ENCODE measurements around the gene BCHE. TPM values are rescaled to one million over a fixed set of nuclear protein-coding genes. Genes with fewer than 3 reads are reported as not detected.

Gene BCHE
- total RNA-seq, 1 experiment from 2014 or later, result not detected

DNA sequence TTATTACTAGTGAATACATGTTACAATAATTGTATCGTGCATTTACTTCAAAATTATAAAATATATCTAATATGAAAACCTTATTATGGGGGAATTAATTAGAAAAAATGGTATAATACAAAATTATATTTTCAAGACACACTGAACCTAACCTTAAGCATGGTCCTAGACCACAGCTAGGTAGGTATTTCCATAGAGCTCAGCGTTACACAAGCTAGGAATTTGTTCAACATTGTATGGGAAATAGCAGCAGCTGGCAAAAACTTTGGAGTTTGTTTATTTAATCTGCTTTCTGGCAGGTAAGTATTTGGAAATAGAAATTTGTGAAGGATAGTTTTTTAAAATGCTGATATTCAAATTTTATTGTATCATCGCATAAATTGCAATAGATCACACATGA is 52.9 kb downstream of the BCHE start:
- Histone ChIP-seq H3K9me3 (0 out of 2 replicates have a peak, but pooled peaks cover 3% of the 10 kb centered on the region), H3K36me3 (ENCODE audit: control insufficient read depth, insufficient read depth, low read length) (no peaks in the 10 kb centered on the region), H3K27me3 (replicated peaks; ENCODE audit: control insufficient read depth, insufficient read depth, low read length) (no peaks in the 10 kb centered on the region), H3K4me1 (0 out of 2 replicates have a peak, but pooled peaks cover 3% of the 10 kb centered on the region), H3K4me3 (ENCODE audit: low read depth, low read length) (no peak overlapping the region)
- no peaks in the 10 kb centered on the region for H3K27me3 Mint-ChIP-seq (ENCODE audit: insufficient read depth, unreplicated experiment)
- H3K27ac Mint-ChIP-seq (ENCODE audit: unreplicated experiment), result no peak overlapping the region
- H3K4me3 Mint-ChIP-seq (ENCODE audit: unreplicated experiment), result no peak overlapping the region
- no peaks in the 10 kb centered on the region for H3K4me1 Mint-ChIP-seq (ENCODE audit: low read depth, unreplicated experiment)
- POLR2A ChIA-PET, result no interaction called here
- CTCF ChIA-PET, result no interaction called here
- intact Hi-C loops (cut with micrococcal nuclease; ENCODE audit: unreplicated experiment), result no loop called here
- TF ChIP-seq, protein P1, sequence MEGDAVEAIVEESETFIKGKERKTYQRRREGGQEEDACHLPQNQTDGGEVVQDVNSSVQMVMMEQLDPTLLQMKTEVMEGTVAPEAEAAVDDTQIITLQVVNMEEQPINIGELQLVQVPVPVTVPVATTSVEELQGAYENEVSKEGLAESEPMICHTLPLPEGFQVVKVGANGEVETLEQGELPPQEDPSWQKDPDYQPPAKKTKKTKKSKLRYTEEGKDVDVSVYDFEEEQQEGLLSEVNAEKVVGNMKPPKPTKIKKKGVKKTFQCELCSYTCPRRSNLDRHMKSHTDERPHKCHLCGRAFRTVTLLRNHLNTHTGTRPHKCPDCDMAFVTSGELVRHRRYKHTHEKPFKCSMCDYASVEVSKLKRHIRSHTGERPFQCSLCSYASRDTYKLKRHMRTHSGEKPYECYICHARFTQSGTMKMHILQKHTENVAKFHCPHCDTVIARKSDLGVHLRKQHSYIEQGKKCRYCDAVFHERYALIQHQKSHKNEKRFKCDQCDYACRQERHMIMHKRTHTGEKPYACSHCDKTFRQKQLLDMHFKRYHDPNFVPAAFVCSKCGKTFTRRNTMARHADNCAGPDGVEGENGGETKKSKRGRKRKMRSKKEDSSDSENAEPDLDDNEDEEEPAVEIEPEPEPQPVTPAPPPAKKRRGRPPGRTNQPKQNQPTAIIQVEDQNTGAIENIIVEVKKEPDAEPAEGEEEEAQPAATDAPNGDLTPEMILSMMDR (IDR thresholded peaks at IDR 0.05; ENCODE audit: insufficient read depth in 1 of 2, low read depth in 1 of 2, low read length in 1 of 2, severe bottlenecking in 1 of 2, unreplicated experiment in 1 of 2), result no peak
- no peaks in the 10 kb centered on the region for H3K9me3 Mint-ChIP-seq (ENCODE audit: unreplicated experiment)
- no TSS peak for BruUV-seq (replicated peaks)
- DNase-seq, result no peak
- H3K36me3 Mint-ChIP-seq (ENCODE audit: insufficient read depth, unreplicated experiment), result no peaks in the 10 kb centered on the region

DNA sequence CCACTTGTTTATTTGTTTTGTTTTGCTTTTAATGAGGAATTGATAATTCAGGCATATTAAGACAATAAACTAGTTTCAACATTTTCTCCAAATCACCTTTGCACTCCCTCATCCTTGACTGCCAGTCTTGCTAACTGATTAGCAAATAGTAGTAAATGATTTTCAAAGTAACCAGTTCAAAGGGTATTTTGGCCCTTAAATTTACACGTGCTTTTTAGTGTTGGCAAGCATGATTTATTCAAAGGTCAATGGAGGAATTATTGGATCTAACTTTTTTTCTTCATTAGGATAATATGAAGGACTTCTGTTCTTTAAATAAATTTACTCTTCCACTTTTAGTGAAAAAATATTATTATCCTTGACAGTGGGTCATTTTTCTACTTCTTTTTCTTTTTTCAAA is 53.8 kb downstream of the BCHE start:
- Mint-ChIP-seq H3K4me1 (ENCODE audit: low read depth, unreplicated experiment) (no peaks in the 10 kb centered on the region), H3K36me3 (ENCODE audit: insufficient read depth, unreplicated experiment) (no peaks in the 10 kb centered on the region), H3K4me3 (ENCODE audit: unreplicated experiment) (no peak overlapping the region), H3K9me3 (ENCODE audit: unreplicated experiment) (no peaks in the 10 kb centered on the region), H3K27ac (ENCODE audit: unreplicated experiment) (no peak overlapping the region), H3K27me3 (ENCODE audit: insufficient read depth, unreplicated experiment) (no peaks in the 10 kb centered on the region)
- Histone ChIP-seq H3K9me3 (0 out of 2 replicates have a peak, but pooled peaks cover 3% of the 10 kb centered on the region), H3K4me1 (0 out of 2 replicates have a peak, but pooled peaks cover 3% of the 10 kb centered on the region), H3K4me3 (ENCODE audit: low read depth, low read length) (no peak overlapping the region), H3K27me3 (replicated peaks; ENCODE audit: control insufficient read depth, insufficient read depth, low read length) (no peaks in the 10 kb centered on the region), H3K36me3 (ENCODE audit: control insufficient read depth, insufficient read depth, low read length) (no peaks in the 10 kb centered on the region)
- intact Hi-C loops (cut with micrococcal nuclease; ENCODE audit: unreplicated experiment), result no loop called here
- no TSS peak for BruUV-seq (replicated peaks)
- no peak for DNase-seq
- TF ChIP-seq, protein P1 (IDR thresholded peaks at IDR 0.05; ENCODE audit: insufficient read depth in 1 of 2, low read depth in 1 of 2, low read length in 1 of 2, severe bottlenecking in 1 of 2, unreplicated experiment in 1 of 2), result no peak
- ChIA-PET CTCF (no interaction called here), POLR2A (no interaction called here)

DNA sequence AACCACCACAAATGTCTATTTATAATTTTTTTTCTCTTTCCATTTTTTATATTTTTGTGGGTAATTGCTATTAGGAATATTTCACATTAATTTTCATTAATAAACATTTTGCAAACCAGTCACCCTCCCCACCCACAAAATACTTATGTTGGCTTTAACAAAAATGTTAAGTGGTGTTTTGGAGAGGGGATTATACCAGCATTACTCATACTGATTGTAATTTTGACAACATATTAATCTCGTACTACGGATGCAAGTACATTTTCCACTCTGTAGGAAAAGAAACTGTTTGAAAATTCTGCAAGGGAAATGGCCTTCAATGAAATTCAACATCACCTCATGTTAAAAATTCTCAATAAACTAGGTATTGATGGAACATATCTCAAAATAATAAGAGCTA is 58.3 kb downstream of the BCHE start:
- Mint-ChIP-seq H3K36me3 (ENCODE audit: insufficient read depth, unreplicated experiment) (no peaks in the 10 kb centered on the region), H3K27ac (ENCODE audit: unreplicated experiment) (no peak overlapping the region), H3K9me3 (ENCODE audit: unreplicated experiment) (no peaks in the 10 kb centered on the region), H3K4me1 (ENCODE audit: low read depth, unreplicated experiment) (no peaks in the 10 kb centered on the region), H3K4me3 (ENCODE audit: unreplicated experiment) (no peak overlapping the region), H3K27me3 (ENCODE audit: insufficient read depth, unreplicated experiment) (no peaks in the 10 kb centered on the region)
- Histone ChIP-seq H3K4me1 (0 out of 2 replicates have a peak, but pooled peaks cover 3% of the 10 kb centered on the region), H3K9me3 (0 out of 2 replicates have a peak, but pooled peaks cover 3% of the 10 kb centered on the region), H3K36me3 (ENCODE audit: control insufficient read depth, insufficient read depth, low read length) (no peaks in the 10 kb centered on the region), H3K27me3 (replicated peaks; ENCODE audit: control insufficient read depth, insufficient read depth, low read length) (no peaks in the 10 kb centered on the region), H3K4me3 (ENCODE audit: low read depth, low read length) (no peak overlapping the region)
- CTCF ChIA-PET, result no interaction called here
- TF ChIP-seq, protein P1 (IDR thresholded peaks at IDR 0.05; ENCODE audit: insufficient read depth in 1 of 2, low read depth in 1 of 2, low read length in 1 of 2, severe bottlenecking in 1 of 2, unreplicated experiment in 1 of 2), result no peak
- intact Hi-C loops (cut with micrococcal nuclease; ENCODE audit: unreplicated experiment), result no loop called here
- DNase-seq, result no peak
- no TSS peak for BruUV-seq (replicated peaks)
- POLR2A ChIA-PET, result no interaction called here
